Mucosa of descending colon (tissue), 3 donors: ENCODE measurements around the gene ARHGAP18. TPM values are rescaled to one million over a fixed set of nuclear protein-coding genes. Genes with fewer than 3 reads are reported as not detected.

Source experiments
- ATAC-seq: fragments of 200-7000 bp; cut with Tn5 transposase; one replicate; pipeline ENCODE4 v1.9.1; 2020; ENCODE audit warnings: mild to moderate bottlenecking, moderate library complexity
- DNase-seq, 3 donors: peaks; one replicate each; pipeline ENCODE4 v3.0.0-alpha.2; 2020
- H3K36me3 ChIP-seq: fragments of 200-600 bp; one replicate; pipeline ENCODE4 v1.8.0; 2021; ENCODE audit warnings: low read depth, mild to moderate bottlenecking
- H3K4me1 ChIP-seq: fragments of 200-600 bp; one replicate; pipeline ENCODE4 v1.8.0; 2021; ENCODE audit warnings: low read depth, mild to moderate bottlenecking
- H3K4me3 ChIP-seq: fragments of 200-600 bp; one replicate; pipeline ENCODE4 v1.8.0; 2021; ENCODE audit warnings: mild to moderate bottlenecking
- H3K9me3 ChIP-seq: fragments of 200-600 bp; one replicate; pipeline ENCODE4 v1.8.0; 2021; ENCODE audit warnings: mild to moderate bottlenecking
- intact Hi-C, 2 donors: fragments of 100-400 bp; cut with DNase I in 1 of 2; cut with micrococcal nuclease in 1 of 2; formaldehyde crosslinking; loops; one replicate each; pipeline versions ENCODE4 v1.11.0 to v1.11.1; 2022; cut with DNase I, micrococcal nuclease
- total RNA-seq, 3 donors: library from RNA; stranded (reverse); fragmentation: NEBNext Ultra II Directional in 2 of 3; extraction: Animal tissue kit (Norgen Biotek cat#: 25700) in 2 of 3; gene quantifications; one replicate each; pipeline versions ENCODE4 v1.2.1 to v1.2.4, GENCODE V29; 2021 to 2023
- TF ChIP-seq, protein P1 (sequence below): fragments of 200-600 bp; IDR thresholded peaks from one replicate; pipeline ENCODE4 v1.8.0; 2022; ENCODE audit warnings: antibody characterized with exemption, mild to moderate bottlenecking
- donor health status: DM: no; HTN: no; CAD: no; lungs with moderate emphysema.
- donor health status: DM: no; HTN: no; CAD: no.
- donor health status: DM: no; HTN: yes; CAD: no.

ARHGAP18 gene
- total RNA-seq, 3 donors from 2014 or later = 17.6 to 24.3 (median 20.1) TPM

DNA sequence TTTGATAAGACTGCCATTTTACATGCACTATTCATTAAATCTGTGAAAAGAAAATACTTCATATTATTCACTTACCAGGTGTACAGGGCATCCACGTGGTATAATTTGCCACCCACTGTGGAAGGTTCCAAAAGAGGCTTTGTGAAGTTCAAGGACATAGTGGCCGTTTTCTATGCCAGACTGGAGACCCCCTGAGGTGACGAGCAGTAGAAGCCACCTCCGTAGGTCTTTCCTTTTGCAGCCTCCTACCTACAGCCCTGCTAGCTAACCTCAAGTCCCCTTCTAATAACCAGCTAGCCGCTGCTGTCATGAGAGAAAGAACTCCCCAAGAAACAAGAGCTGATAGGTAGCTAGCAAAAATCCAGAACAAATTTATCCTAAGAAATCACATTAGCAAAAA, 110.5 kb downstream of the ARHGAP18 start:
- ATAC-seq = no peak

DNA sequence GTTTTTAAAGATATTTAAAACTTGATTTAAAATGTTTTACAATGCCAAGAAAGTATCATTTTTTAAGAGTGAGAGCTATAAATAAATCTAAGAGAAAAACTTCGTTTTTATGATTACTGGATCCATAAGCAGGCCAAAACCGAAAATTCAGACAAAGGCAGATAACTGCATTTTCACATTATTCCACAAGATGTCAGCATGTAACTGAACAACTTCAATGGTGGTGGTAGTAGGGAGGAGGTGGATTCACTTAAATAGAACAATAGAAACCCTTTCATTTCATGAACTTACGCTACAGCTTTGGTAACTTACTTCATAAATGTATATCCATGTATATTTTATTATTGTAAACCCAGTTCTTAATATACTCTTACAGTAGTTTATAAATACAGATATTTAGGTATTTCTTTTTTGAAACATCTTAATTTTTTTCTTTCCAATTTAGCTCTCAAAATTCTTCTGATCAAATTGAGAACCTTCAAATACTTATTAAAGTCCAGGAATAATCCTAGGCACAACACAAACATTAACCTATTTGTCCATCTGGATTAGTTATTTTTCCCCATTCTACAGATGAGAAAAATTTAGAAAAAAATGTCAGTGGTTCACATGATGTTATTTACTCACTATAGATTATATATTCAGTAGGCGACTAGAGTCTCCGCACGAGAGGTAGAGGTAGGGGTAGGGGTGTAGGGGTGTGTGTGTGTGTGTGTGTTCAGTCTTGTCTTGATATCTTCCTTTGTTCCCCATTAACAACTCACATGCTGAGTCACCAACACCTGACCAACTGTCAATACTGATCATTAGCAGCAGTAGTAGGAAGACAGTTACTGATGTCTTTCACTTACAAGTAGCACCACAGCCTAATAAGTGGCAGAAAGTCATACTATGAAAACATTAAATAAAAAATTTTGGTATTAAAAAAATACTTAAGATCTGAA, 111.5 kb downstream of the ARHGAP18 start:
- Histone ChIP-seq H3K4me1 (no peaks in the 10 kb centered on the region), H3K36me3 (no peaks in the 10 kb centered on the region), H3K4me3 (no peak overlapping the region), H3K9me3 (no peaks in the 10 kb centered on the region)
- DNase-seq = peak in 1 of 3 donors; percentile 42
- intact Hi-C loops = loop anchor here (5.0 to 10.0 kb wide), 3 partner anchors 126 to 424 kb away; no protein-coding TSS in a partner anchor
- ATAC-seq = peak; percentile 85
- TF ChIP-seq, protein P1, sequence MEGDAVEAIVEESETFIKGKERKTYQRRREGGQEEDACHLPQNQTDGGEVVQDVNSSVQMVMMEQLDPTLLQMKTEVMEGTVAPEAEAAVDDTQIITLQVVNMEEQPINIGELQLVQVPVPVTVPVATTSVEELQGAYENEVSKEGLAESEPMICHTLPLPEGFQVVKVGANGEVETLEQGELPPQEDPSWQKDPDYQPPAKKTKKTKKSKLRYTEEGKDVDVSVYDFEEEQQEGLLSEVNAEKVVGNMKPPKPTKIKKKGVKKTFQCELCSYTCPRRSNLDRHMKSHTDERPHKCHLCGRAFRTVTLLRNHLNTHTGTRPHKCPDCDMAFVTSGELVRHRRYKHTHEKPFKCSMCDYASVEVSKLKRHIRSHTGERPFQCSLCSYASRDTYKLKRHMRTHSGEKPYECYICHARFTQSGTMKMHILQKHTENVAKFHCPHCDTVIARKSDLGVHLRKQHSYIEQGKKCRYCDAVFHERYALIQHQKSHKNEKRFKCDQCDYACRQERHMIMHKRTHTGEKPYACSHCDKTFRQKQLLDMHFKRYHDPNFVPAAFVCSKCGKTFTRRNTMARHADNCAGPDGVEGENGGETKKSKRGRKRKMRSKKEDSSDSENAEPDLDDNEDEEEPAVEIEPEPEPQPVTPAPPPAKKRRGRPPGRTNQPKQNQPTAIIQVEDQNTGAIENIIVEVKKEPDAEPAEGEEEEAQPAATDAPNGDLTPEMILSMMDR = peak; percentile 40

More for the DNA sequence above, 110.5 kb downstream of the ARHGAP18 start:
- TF ChIP-seq, protein P1 = no peak
- no peaks in the 10 kb centered on the region for H3K36me3 ChIP-seq
- no peaks in the 10 kb centered on the region for H3K9me3 ChIP-seq
- H3K4me3 ChIP-seq = no peak overlapping the region
- intact Hi-C loops = loop anchor here (5.0 to 10.0 kb wide), 3 partner anchors 125 to 423 kb away; no protein-coding TSS in a partner anchor
- DNase-seq = no peak
- no peaks in the 10 kb centered on the region for H3K4me1 ChIP-seq

DNA sequence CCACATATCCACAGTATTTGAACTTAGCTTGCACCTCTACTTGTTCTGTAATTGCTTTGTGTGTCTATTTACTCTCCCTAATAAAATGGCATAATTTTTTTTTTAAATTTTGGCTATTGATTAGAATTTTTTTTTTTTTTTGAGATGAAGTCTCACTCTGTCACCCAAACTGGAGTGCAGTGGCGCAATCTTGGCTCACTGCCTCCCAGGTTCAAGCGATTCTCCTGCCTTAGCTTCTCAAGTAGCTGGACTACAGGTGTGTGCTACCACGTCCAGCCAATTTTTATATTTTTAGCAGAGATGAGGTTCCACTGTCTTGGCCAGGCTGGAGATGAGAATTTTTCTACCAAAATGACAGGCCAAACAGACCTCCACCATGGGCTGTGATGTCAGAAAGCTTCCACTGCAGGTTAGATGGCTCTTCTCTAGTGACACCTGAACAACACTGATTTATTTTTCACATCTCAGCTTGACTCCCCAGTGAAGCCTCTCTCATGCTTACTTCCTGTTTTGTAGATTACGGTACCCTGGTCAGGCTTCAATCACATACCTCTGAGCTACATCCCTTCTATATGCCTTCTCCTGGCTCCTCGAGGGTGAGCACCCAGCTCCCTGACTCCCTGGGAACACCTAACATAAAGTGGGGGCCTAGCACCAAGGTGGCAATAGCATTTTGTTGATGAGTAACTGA, 112.8 kb downstream of the ARHGAP18 start:
- no peak for ATAC-seq
- no peaks in the 10 kb centered on the region for H3K9me3 ChIP-seq
- H3K4me3 ChIP-seq = no peak overlapping the region
- TF ChIP-seq, protein P1 = no peak
- DNase-seq = no peak
- H3K36me3 ChIP-seq = no peaks in the 10 kb centered on the region
- no peaks in the 10 kb centered on the region for H3K4me1 ChIP-seq
- intact Hi-C loops = loop anchor here (5.0 to 10.0 kb wide), 3 partner anchors 128 to 425 kb away; no protein-coding TSS in a partner anchor

DNA sequence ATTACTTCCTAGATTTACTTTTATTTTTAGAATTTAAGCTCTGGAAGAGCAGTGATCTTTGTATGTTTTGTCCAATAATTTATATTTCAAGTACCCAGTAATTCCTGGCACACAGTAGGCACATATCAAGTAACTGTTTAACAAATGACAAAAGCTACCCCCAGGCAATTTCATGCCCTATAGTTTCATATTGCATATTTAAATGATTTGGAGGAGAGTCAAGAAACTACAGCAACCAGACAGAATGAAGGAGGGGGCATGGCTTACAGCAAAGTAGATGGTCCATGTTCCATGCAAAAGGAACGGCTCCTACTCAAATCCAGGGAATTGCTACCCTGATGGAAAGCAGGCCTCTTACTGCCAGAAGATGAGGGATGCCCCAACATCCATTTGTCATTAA, 113.5 kb downstream of the ARHGAP18 start:
- H3K9me3 ChIP-seq = no peaks in the 10 kb centered on the region
- DNase-seq = no peak
- intact Hi-C loops = loop anchor here (5.0 to 10.0 kb wide), 3 partner anchors 128 to 426 kb away; no protein-coding TSS in a partner anchor
- TF ChIP-seq, protein P1 = no peak
- H3K4me1 ChIP-seq = no peaks in the 10 kb centered on the region
- H3K36me3 ChIP-seq = no peaks in the 10 kb centered on the region
- ATAC-seq = no peak
- H3K4me3 ChIP-seq = no peak overlapping the region

DNA sequence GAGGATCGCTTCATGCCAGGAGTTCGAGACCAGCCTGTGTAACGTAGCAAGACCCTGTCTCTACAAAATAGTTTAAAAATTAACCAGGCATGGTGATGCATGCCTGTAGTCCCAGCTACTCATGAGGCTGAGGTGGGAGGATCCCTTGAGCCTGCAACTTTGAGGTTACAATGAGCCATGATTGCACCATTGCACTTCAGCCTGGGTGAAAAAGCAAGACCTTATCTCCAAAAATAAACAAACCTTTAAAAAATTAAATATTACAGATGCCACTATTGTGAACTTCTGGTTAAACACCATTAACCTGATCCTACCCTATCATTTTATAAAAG, 116.8 kb downstream of the ARHGAP18 start:
- no peaks in the 10 kb centered on the region for H3K9me3 ChIP-seq
- H3K4me1 ChIP-seq = no peaks in the 10 kb centered on the region
- H3K4me3 ChIP-seq = no peak overlapping the region
- ATAC-seq (no peak), DNase-seq (no peak)
- TF ChIP-seq, protein P1 = no peak
- no peaks in the 10 kb centered on the region for H3K36me3 ChIP-seq
- intact Hi-C loops = loop anchor here in 1 of 2 donors (10.0 kb wide), 1 partner anchor 132 kb away; no protein-coding TSS in a partner anchor
